Esophagus mucosa (tissue), 1 donor: ENCODE measurements around the gene MAP7. TPM values are rescaled to one million over a fixed set of nuclear protein-coding genes. Genes with fewer than 3 reads are reported as not detected.
"Not testable (repeated sequence)": the region's sequence is repeated elsewhere in the genome, so short reads cannot be mapped to it uniquely, and the experiment has no call there.

Experiments
- ATAC-seq: fragments of 200-7000 bp; cut with Tn5 transposase; one replicate; pipeline ENCODE4 v1.9.1; 2020
- total RNA-seq: library from RNA; stranded (reverse); gene quantifications from one replicate; pipeline ENCODE4 v1.2.4, GENCODE V29; 2023
- donor health status: DM: yes; HTN: yes; CAD: no.

Gene MAP7
- total RNA-seq, result 29.9 TPM

DNA sequence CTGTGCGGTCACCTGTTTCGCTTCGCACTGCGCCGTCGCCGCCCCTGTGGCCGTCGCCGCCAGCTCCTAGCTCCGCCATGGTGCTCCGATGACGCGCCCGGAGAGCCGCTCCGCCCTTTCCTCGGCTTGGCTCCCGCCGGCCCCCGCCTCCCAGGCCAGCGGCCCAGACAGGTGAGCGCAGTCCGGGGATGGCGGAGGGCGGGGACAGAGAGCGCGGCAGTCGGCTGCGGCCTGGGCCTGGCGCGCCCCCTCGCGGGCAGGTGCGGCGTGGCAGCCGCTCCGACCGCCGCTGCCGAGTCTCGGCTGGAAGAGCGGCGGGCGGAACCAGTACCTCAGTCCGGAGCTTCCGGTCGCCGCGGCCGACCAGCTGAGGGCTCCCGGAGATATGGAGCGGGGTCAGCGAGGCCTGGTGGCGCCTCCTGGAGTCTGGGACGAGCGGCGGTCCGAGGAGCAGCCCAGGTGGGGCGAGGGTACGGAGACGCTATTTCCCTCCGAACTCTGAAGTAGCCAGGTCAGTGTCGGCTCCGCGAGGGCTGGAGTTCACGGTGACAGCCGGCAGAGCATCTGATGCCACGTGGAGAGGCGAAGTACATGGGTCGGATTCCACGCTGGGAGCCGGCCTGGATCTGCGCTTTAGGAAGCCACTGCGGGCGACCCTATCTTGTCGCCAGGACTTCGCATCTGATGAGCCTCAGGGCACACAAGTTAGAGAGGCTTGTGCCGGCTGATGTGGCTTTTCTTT is at the start of gene MAP7:
Gene MAP7 (minus strand): TSS at position 93 of the 742 bp plus-strand sequence. CDS start 14 bp downstream, at position 79.
- ATAC-seq, result peak; percentile 99

DNA sequence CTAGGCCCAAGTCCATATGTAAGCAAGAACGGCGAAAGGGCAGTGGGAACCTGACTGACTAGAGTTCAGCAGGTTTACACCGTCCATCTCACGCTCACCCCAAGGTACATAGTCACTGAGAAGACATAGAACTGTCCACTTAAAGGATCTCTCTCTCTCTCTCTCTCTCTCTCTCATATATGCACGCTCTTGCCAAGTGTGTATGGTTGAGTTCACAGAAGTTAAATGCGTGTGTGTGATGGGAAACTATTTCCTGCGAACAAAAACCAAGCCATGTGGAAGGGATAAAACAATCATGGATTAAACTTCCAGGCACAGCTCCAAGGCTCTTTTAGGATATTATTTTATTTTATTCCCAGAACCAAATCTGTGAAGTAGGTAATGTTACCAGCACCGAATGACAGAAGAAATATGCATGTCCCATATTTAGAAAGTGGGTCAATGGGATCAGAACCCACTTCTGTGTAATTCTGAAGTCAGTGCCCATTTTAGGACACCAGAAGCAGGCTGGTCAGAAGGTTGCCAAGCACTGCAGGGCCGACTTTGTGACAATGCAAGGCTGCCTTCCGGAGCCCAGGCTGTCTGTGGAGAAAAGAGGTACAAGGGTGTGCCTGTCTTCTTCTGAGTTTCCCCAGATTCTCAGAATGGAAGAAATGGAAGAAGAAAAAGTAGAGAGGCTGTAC is 49.2 kb upstream of the MAP7 start:
- ATAC-seq, result no peak

DNA sequence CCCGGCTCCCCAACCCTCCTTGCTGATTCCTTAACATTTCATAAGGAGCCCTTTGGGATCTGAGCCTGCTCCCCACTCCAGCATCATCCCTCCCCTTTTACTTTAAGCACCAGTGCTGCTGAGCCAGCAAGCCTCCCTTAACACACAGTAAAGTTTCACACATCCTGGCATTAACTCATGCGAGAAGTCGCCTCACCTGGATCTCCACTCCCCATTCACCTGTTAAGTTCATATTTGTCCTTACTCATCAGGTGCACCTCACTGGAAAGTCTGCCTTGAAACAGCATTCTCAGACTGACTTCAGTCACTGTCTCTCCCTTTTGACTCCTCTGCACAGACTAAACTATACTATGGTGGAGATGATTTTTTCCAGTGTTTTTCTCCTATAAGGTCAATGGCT is 47.8 kb upstream of the MAP7 start:
- peak; percentile 55 for ATAC-seq

DNA sequence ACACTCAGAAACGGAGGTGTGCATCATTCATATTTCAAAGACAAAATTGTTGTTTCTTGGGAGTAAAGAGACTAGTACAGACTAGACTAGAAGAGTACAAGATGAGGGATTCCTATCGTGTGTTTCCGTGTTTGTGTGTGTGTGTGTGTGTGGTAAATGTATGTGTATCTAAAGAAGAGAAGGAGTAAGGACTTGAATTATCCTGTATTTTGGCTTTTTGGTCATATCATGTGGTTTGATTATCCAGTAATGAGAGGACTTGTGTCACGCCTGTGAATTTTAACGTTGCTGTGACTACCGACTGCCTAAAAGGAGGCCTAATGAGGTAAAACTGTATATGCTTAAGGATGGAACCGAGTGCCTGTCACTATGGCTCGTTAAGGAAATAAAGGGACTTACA is 44.4 kb upstream of the MAP7 start:
- ATAC-seq, result no peak

DNA sequence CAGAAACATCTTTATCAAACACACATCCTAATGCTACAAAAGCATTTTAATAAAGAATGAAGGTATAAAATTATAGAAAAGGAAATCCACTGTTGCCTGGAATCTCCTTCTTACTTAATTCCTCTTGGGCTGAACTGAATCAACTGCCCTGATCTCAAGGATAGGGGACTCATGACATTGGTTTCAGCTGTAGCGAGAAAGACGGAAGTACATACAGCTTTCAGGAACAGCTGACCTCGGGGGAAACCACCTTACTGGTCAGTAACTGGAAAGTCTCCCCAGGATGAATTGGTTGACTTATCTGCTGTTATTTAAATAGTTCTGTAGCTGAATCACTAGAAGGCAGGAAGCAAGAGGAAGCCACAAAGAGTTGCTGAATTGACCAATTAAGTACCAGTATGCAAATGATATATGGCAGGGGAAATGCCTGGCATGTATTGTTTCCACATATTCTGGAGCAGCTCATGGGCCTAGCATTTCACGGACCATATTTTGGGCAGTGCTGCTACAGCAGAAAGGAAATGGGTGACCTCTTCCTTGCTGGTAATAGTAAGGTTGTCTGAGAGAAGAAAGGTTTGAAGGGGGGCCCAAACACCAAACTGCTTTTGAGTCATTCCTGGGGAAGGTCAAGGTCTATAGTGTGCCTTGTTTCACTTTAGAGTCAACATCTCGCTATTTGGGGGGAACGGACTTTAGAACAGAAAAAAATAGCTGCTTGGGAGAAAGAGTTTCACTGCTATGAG is 43.7 kb upstream of the MAP7 start:
- ATAC-seq, result peak; percentile 91

DNA sequence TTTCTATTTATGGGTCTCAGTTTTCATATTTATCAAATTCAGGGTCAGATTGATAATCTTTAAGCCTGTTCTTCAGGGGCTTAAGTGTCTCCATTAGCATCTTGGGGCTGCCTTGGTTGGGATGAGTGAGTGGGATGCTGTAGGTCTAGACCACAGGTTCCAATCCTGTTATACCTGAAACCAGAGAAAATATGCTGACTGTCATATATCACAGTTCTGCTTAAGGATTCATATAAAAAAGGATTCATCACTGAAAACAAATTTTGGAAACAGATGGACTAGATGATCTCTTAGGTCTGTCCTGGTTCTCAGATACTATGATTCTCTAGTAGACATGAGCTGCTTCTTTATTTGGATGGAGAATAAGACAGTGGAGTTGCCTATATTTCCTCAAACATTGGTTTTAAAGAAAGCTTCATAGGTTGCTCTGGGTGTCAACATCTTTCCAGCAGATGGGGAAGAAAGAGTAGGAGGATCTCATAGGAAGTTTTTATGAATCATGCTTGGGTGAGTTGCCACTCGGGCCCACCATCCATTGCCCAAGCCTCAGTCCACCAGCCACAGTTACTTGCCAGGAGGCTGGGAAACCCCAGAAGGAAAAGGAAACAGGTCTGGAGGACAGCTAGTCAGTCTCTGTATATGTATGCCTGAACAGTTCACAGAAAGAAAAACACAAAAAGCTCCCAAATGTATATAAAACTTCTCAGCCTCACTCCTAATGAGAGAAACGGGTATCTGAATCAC is 42.9 kb upstream of the MAP7 start:
- ATAC-seq, result no peak

DNA sequence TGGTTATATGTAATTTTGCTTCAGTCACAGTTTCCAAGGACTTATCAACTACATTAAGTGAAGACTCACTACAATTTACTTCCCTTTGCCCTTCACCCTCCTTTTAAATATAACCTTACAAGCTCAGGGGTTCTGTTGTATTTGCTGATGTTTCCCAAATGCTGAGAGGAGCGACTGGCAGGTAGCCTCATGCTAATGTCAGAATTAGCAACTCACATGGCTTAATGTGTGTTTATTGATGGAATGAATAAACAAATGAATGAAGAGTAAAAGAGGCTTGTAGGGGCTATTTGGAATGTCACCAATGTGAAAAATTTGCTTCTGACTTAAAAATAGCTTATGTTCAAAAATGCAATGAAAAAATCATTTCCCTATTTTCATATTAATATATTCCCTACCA is 41.4 kb upstream of the MAP7 start:
- ATAC-seq, result no peak

DNA sequence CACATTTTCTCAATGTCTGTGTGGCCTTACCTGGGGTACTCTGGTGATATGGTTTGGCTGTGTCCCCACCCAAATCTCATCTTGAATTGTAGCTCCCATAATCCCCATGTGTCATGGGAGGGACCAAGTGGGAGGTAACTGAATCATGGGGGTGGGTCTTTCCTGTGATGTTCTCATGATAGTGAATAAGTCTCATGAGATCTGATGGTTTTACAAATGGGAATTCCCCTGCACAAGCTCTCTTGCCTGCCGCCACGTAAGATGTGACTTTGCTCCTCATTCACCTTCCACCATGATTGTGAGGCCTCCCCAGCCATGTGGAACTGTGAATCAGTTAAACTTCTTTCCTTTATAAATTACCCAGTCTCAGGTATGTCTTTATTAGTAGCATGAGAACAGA is 40.6 kb upstream of the MAP7 start:
- not testable (repeated sequence) for ATAC-seq

DNA sequence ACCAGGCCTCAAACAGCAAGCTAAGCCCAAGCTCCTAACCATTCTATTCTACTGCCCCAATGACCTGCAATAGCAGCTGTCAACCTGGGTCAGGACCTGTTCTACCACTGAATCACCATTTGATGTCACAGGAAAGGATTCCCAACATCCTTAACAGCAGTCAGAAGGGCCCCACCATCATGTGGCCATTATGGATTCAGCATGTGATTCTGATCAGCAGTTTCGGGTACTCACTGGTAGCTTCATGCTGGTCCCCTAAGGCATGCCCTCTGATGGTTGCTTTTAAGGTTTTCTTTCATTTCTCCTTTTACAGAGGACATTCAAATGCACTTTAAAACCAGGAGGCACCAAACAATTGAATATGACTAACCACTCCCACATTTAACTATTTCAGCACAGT is 37.3 kb upstream of the MAP7 start:
- ATAC-seq, result peak; percentile 65

DNA sequence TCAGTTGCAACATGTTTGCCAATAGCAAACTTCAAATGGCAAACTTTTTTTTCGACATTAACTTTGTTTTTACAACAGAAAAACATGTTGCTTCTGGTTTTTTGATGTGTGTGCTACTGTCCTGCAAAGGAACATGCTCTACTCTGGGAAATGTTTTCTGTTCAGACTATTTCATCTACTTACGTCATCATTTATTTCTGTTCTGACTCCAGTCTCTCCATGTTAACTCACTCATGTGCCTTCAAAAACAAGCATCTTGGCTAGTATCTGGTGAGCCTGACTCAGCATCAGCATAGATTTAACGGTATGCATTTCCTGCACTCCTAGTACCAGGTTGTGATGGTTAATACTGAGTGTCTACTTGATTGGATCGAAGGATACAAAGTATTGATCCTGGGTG is 36.1 kb upstream of the MAP7 start:
- no peak for ATAC-seq

DNA sequence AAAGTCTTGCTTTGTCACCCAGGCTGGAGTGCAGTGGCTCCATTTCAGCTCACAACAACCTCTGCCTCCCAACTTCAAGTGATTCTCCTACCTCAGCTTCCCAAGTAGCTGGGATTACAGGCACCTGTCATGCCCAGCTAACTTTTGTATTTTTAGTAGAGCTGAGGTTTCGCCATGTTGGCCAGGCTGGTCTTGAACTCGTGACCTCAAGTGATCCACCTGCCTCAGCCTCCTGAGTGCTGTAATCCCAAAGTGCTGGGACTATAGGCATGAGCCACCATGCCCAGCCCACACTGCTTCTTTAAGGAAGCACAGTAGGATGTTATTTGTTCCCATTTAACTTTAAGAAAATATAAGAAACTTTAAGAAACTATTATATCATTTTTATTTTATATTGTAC is 35.3 kb upstream of the MAP7 start:
- ATAC-seq, result not testable (repeated sequence)

DNA sequence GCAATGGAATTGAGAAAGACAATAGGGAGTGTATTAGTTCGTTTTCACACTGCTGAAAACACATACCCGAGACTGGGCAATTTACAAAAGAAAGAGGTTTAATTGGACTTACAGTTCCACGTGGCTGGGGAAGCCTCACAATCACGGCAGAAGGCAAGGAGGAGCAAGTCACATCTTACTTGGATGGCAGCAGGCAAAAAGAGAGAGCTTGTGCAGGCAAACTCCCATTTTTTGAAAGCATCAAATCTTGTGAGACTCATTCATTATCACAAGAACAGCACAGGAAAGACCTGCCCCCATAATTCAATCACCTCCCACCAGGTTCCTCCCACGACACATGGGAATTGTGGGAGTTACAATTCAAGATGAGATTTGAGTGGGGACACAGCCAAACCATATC is 34.1 kb upstream of the MAP7 start:
- not testable (repeated sequence) for ATAC-seq

DNA sequence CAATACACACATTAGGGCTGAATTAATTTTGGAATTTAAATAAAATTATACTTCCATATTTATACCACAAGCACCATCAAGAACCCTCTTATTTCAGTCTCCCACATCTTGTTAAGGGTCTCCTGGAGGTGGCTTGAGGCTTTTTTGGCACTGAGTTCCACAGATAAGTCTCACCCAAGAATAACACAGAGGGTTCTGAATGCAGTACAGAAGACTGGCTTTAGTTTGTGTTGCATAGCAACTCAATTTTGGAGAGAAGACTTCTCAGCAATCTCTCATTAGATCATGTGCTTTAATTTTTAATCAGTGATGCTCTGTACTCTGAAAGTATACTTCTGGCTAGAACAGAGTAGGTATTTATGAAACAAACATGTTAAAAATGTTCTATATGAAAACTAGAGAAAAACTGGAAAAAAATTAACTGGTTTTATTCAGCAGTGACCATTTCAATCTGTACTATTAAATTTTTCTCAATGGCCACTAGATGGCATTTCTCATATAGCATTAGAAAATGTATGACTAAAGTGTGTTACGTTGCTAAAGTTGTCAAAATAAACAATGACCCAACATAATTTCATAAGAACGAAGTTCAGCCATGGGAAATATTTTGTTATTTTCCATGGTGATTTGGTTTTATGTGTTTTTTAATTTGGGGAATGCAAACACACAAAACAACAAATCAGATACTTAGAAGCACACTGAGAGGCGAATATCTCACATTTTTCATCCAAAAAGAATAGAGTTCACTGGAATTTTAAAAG is 32.7 kb upstream of the MAP7 start:
- ATAC-seq, result peak; percentile 54

DNA sequence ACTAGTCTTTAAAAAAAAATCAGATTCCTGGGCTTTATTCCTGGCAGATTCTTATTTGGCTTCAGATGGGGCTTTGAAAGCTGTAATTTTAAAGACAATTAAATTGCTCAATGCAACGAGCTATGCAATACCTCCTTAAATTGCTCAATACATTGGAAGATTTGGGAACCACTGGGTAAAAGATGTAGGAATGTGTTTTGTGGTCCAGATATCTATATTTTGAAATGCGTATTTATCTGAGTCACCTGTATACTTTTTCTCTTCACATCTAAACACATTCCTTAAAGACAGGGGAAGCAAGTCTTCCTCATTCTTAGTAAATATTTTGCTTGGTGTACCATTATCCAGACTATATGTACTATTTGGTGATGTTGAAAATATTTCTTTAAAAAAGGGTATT is 29.6 kb upstream of the MAP7 start:
- ATAC-seq, result no peak

DNA sequence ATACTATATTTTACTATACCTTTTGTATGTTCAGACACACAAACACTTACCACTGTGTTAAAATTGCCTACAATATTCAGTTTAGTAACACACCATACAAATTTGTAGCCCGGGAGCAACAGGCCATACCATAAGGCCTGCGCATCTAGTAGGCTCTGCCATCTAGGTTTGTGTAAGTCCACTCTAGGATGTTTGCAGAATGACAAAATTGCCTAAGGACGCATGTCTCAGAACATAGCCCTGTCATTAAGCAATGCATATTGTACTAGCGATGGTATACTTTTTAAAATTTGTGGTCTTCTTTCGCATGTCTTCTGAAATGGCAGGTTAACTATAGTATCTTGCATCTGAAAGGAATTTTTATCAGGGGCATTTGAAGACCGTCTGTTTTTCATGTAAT is 26.6 kb upstream of the MAP7 start:
- no peak for ATAC-seq

DNA sequence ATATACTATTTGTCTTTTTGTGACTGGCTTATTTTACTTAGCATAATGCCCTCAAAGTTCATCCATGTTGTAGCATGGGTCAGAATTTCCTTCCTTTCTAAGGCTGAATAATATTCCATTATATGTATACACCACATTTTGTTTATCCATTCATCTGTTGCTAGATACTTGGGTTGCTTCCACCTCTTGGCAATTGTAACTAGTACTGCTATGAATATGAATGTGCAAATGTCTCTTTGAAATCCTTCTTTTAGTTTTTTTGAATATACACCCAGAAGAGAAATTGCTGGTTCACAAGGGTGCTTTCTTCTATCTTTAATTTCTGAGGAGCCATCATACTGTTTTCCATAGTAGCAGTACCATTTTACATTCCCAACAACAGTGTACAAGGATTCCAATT is 21.3 kb upstream of the MAP7 start:
- ATAC-seq, result no peak

DNA sequence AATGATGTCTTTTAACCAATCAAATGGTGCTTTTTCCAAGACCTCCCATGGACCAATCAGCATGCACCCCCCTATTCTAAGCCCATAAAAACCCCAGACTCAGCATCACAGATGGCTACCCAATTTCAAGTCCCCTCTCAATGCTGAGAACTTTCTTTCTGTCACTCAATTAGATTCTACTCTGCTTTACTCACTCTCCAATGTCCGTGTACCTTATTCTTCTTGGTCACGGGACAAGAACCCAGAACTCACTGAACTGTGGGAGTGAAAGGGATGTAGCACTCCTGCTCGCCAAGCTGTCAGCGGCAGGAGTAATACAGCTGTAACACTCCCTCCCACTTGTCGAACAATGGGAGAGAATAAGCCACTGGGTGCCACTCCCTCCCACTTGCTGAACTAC is 20.8 kb upstream of the MAP7 start:
- ATAC-seq, result no peak

DNA sequence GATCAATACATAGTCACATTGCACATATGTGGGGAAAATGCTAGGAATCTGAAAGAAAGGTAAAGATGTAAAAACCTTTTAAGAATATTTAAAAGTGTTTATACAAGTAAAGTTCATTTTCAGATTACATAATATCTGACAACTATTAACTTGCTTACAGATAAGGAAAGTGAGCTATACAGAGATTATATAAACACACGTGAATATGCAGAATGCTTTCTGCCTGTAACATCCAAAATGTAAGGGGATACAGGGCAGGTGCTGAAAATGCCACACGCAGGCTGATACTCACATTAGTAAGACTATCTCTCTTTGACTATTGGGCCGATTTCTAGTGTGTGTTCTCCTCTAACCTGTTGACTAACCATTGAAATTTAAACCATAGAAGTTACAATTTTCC is 17.9 kb upstream of the MAP7 start:
- ATAC-seq, result no peak

DNA sequence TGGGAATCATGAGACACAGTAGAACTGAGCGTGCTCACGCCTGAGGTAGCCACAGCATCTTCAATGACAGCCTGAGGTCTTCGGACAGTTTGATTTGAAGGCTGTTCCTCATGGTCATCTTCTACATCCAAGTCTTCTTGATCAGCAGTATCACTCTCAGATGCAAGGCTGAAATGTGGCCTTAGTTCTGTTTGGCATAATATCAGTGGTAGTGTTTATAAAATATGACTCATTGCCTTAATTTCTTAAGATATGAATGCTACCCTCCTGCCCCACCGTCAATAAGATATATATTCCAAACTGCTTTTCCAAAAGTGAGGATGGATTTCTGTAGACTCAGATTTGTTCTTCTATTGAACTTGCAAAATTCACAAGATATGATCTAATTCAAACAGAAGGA is 17.5 kb upstream of the MAP7 start:
- ATAC-seq, result no peak

DNA sequence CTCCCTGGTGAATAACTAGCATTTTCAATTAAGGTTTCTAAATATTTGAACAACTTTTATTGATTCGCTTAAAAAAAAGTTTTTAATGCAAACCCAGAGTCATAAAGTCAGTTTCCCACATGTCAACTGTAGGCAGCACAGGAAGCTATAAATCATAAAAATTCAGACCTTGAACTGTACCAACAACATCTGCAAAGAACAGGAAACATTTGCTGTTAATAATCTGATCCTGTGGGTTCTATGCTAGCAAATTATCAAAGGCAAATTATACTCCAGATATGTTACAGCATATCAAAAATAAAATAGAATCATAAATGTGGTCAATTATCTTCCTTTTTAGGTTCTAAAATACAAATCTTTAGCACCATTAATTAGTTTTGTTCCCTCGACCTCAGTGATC is 16.6 kb upstream of the MAP7 start:
- no peak for ATAC-seq

DNA sequence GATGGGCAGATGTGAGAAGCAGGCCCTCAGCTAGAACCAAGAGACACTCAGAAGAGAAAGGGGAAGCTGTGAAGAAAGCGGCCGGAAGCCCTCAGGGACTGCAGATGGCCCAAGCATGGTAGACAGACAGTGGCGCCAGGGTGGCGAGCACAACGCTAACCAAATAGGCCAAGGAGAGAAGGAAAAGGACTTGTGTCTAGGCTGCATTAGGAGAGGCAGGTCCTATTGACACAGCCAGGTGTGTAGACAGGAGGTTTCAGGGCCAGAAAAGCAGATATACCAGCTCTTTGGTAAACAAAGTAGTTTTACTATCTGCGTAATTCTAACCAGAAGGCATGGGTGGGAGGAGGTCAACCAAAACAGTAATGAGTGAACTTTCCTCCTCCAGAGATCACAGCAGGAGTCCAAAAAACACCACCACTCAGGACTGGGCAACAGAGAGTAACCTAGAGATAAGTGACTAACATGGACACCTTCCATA is 15.8 kb upstream of the MAP7 start:
- ATAC-seq, result no peak

DNA sequence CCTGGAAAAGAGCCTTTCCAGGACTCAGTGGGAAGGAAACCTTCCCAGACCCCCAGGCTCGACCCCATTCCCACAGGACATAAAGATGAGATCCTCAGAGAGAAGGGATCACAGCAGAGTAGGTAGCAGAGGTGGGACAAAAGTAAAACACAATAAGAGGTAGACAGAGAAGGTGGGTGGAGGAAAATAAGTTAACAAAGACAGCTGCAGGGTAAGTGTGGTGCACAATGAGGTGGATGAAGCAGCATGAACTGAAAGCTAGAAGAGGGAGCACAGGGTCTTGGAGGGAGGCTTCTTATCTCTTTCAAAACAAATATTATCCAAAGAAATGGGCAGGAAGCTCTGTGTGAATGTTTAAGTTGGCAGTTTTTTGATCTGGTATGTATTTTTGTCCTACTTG is 14.0 kb upstream of the MAP7 start:
- no peak for ATAC-seq
